GF-D8 (cell line): ENCODE measurements around the gene RILPL1.
"Not testable (repeated sequence)": the region's sequence is repeated elsewhere in the genome, so short reads cannot be mapped to it uniquely, and the experiment has no call there.

Experiments
- DNase-seq: peaks from one replicate; lab custom pipeline; 2025; lab: John Stamatoyannopoulos, UW

Gene RILPL1

GRCh38 chr12:123529686-123530085 lies 3.8 kb downstream of the RILPL1 start:
- no peak for DNase-seq

GRCh38 chr12:123528858-123529257 lies 4.7 kb downstream of the RILPL1 start:
- no peak for DNase-seq

GRCh38 chr12:123526542-123527080 lies 6.9 kb downstream of the RILPL1 start:
- no peak for DNase-seq

- DNase-seq, result no peak
Observed at GRCh38 chr12:123524378-123524777, 9.1 kb downstream of the RILPL1 start.

GRCh38 chr12:123523518-123523917 lies 10.0 kb downstream of the RILPL1 start:
- DNase-seq, result no peak

GRCh38 chr12:123522164-123522563 lies 11.4 kb downstream of the RILPL1 start:
- no peak for DNase-seq

- no peak for DNase-seq
Observed at GRCh38 chr12:123520567-123521474, 12.7 kb downstream of the RILPL1 start.

- no peak for DNase-seq
Observed at GRCh38 chr12:123519141-123520001, 14.1 kb downstream of the RILPL1 start.

GRCh38 chr12:123516216-123516780 lies 17.2 kb downstream of the RILPL1 start:
- DNase-seq, result no peak

- DNase-seq, result not testable (repeated sequence)
Observed at GRCh38 chr12:123514582-123515221, 18.8 kb downstream of the RILPL1 start.

GRCh38 chr12:123513805-123514204 lies 19.7 kb downstream of the RILPL1 start:
- no peak for DNase-seq

GRCh38 chr12:123512838-123513665 lies 20.5 kb downstream of the RILPL1 start:
- no peak for DNase-seq

GRCh38 chr12:123506843-123507236 lies 26.7 kb downstream of the RILPL1 start:
- no peak for DNase-seq

- DNase-seq, result no peak
Observed at GRCh38 chr12:123506059-123506842, 27.3 kb downstream of the RILPL1 start.

- no peak for DNase-seq
Observed at GRCh38 chr12:123502163-123502704, 31.3 kb downstream of the RILPL1 start.

- no peak for DNase-seq
Observed at GRCh38 chr12:123499332-123499731, 34.2 kb downstream of the RILPL1 start.

GRCh38 chr12:123498126-123498825 lies 35.2 kb downstream of the RILPL1 start:
- no peak for DNase-seq

GRCh38 chr12:123497065-123497464 lies 36.5 kb downstream of the RILPL1 start:
- DNase-seq, result no peak
